ENCODE results near the gene TTC23L.

- no peak for TF ChIP-seq CTCF (IDR thresholded peaks at IDR 0.05)
- no peak for TF ChIP-seq POLR2A (IDR thresholded peaks at IDR 0.05)
Measured at GRCh38 chr5:34834794-34835089, 4.2 kb upstream of the TTC23L start.

Data from lower leg skin (tissue), 3 donors.